DMS53 treated with DMSO at 0.1 percent for 48 hours (cell line): Measurements from ENCODE around the gene CELF2.

Experiments
- DNase-seq: peaks from one replicate; lab custom pipeline; 2025; ENCODE audit not compliant: unreplicated experiment; lab: John Stamatoyannopoulos, UW

Gene CELF2

GRCh38 chr10:11093771-11094736, 76.4 kb downstream of the CELF2 start:
- no peak for DNase-seq

DNA sequence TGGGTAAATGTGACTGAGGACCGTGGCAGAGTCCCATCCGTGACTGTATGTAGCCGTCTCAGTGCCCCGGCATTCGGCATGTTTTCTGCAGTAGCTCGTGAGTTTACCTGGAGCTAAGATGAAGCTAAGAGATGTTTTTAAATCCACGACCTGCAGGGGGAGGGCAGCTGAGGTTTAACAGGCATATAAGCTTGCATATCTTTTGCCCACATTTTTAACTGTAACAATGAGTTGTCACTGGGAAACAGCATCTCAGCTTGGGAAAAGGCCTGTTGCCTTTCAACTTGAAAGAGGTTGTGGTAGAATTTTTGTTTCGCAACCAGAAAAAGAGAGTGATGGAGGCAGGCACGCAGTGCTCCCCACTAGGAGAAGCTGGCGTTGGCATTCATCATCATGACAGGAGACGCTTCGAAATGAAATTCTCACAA, 77.7 kb downstream of the CELF2 start:
- no peak for DNase-seq

DNA sequence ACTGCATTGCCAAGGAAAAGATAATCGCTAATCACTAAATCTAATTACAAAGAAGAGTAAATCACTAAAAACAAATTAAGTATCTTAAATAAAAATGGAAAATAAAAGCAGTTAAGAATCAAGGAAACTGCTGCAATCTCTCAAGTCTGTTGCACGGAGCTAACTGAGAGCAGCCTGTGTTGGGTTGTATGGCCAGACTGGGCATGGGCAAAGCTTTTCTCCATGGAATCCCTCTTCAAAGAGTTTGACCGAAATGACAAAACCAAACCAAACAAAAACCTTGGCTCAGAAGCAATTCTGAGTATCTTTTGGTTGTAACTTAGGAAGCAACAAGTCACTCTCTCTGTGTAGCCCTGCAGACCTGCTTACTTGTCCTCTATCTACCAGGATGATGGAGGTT, 78.8 kb downstream of the CELF2 start:
- DNase-seq, result no peak

DNA sequence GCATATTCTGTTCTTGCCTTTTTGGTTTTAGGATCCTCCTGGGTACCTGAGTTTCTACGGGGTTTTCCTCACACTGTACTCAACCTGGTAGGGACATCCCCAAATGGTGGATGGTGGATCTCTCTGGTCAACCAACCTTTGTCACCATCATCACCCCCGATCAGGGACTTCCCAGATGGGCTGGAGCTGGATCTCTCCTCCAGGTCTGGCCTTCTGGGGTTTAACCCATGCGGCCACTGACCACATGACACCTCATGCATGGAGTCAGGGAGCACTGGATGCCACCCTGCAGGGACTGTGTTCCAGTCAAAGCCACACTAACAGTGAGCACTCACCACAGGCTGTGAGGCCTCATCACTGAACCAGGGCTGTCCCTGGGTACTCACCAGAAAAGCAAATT, 80.0 kb downstream of the CELF2 start:
- no peak for DNase-seq

DNA sequence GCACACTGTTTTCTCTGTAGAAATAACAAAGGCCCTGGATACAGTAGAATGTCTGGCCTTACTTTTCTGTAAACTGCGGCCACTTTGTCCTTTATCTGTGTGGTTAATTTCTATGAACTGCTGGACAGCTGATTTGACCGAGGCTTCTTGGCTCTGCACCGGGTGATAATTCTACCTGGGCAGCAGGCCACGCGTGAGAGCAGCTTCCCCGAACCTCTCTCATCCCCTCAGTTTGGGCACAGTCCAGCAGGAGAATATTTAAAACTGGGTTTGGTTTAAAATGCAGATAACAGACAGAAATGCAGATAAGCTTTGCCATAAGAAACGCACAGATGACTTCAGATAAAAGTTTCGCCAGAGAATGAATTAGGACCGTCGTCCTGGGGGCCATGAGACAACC, 81.0 kb downstream of the CELF2 start:
- no peak for DNase-seq

DNA sequence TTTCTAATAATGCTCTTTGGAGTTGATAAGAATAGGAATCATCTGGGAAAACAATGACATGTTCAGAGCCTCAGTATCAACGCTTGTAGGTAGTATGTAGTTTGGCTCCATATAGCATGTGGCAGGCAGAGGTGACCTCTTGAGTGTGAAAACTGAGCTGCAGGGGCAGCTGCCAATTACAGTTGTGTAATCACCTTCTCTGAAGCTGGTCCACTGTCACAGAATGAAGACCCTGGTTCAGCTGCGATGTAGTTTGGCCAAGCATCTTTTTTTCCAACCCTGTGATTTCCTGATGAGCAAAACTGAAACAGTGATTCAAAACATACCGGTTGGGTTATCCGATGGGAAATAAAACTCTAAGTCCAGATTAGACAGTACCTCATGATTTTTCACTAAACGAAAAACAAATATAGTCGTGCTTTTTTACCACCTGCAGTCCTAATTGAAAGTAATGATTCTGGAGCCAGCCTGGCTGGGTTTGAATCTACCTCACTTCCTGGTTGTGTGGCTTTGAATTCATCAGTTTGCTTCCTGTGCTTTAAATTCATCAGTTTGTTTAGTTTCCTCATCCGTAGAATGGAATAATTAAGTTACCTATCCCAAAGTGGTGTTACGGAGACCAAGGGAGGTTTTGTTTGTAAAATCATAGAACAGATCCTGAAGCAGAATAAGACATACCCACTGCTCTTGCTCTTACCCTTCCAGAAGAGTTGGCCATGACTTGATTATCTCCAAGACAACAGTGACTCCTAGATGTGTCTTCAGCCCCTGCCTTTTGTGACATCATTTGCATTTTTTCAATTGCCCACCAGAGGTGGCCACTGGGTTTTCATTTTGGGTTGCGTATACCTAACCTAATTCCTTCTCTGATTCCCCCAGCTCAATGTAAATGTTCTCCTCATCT, 87.4 kb downstream of the CELF2 start:
- DNase-seq, result no peak

DNA sequence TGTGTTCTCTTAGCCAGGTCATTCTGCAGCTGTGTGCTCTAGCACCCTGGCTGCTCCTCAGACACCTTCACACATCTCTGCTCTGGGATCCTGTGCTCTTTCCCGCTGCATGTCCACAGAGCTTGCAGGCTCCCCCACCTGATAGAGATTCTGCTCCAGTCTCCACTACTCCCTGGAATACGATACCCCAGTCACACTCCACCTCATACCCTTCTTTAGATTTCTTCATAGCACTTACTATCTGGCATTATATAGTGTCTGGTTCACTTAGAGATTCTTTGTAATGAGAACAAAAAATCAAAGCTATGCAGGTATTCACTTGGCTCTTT, 88.0 kb downstream of the CELF2 start:
- DNase-seq, result no peak

- no peak for DNase-seq
Observed at GRCh38 chr10:11106621-11107374, 89.1 kb downstream of the CELF2 start.

DNA sequence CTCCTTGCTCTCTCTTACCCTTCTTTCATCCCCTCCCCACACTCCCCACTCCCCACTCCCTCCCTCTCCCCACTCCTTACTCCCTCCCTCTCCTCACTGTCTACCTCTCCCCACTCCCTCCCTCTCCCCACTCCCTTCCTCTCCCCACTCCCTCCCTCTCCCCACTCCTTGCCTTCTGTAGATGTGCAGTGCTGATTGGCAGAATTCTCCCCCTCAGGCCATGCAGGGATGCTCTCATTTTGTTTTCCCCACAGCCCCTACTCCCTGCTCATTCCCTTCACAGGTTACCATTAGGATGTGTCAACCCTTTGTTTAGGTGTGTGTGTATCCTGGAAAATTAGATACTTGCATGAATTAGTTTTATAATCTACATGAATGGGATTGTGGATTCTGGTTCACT, 90.3 kb downstream of the CELF2 start:
- no peak for DNase-seq

- DNase-seq, result no peak
Observed at GRCh38 chr10:11108356-11108755, 90.7 kb downstream of the CELF2 start.

- no peak for DNase-seq
Observed at GRCh38 chr10:11109590-11109989, 91.9 kb downstream of the CELF2 start.

GRCh38 chr10:11110539-11110938, 92.9 kb downstream of the CELF2 start:
- DNase-seq, result no peak

GRCh38 chr10:11111490-11111889, 93.8 kb downstream of the CELF2 start:
- no peak for DNase-seq

- DNase-seq, result no peak
Observed at GRCh38 chr10:11112718-11113117, 95.0 kb downstream of the CELF2 start.

- DNase-seq, result no peak
Observed at GRCh38 chr10:11113156-11113555, 95.5 kb downstream of the CELF2 start.

GRCh38 chr10:11114269-11114668, 96.6 kb downstream of the CELF2 start:
- DNase-seq, result no peak

DNA sequence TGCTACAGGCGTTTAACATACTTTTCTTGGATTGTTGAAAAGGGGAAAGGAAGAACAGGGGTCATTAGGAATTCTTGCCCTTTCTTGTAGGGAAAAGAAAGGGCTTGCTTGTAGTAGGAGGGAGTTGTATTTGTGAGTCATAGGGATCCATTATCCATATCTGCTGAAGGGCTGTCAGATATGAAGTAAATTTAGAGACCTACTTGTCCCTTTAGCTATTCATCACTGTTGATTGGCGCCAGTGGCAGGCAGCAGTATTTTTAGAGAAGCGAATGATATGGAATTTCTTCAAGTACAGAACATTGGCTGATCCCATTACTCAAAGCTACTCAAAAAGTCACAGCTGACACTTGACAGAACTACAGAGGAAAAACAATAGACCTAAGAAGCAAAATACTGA, 97.7 kb downstream of the CELF2 start:
- DNase-seq, result no peak

DNA sequence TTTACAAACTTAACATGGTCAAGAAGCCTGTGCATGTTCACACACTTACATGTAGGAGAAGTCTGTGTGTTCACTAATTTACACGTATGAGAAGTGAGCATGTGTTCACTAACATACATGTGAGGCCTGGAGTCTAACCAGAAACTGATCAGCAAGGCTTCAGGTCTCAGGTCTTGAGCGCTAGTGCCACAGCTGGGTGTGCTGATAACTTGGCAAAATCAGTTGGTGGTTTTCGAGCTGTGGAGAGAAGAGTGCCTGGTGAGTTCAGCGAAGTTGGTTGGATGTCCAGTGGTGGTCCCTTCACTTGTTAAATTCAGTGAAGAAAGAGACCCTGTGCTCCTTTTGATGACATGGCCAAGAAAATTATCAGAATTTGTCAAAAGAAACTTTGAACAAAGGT, 98.7 kb downstream of the CELF2 start:
- DNase-seq, result no peak

- no peak for DNase-seq
Observed at GRCh38 chr10:11116817-11117216, 99.1 kb downstream of the CELF2 start.

DNA sequence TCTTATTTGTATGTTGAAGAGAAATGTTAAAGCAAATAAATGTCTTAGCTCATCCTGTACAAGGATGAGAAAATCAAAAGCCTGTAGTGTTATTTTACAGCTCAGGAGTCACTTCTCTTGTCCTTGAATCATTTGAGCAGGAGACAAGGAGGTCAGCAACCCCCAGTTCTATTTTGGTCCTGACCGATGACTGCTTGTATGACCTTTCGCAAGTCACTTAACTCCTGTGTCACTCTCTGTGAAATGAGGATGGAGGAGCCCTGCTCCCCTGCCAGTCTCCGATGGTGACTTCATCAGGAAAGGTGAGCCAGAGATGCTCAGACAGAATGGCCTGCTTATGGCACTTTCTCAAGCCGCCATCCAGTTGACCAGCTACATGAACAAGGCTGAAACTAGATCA, 101.0 kb downstream of the CELF2 start:
- no peak for DNase-seq

- DNase-seq, result no peak
Observed at GRCh38 chr10:11119843-11120242, 102.2 kb downstream of the CELF2 start.
